SK-N-MC (cell line): ENCODE data around the gene TSPAN32.

Experiments used
- EZH2 ChIP-seq: fragments of 200-600 bp; sonication (generic); IDR thresholded peaks from one replicate; pipeline ENCODE4 v1.6.1; 2017; ENCODE audit warnings: antibody characterized with exemption
- FOXP2 ChIP-seq: optimal IDR thresholded peaks from 2 replicates; pipeline ENCODE3; 2011; ENCODE audit warnings: mild to moderate bottlenecking, moderate library complexity; ENCODE audit not compliant: insufficient read depth; ENCODE audit errors: extremely low read length, control extremely low read depth
- POLR2AphosphoS5 ChIP-seq: IDR thresholded peaks from 2 replicates; pipeline ENCODE4 v1.6.1; 2012; ENCODE audit warnings: mild to moderate bottlenecking, low read depth, low read length, borderline replicate concordance

- TF ChIP-seq EZH2 (no peak), POLR2AphosphoS5 (no peak), FOXP2 (no peak)
These were observed 38.0 kb upstream of the TSPAN32 start for GRCh38 chr11:2263724-2264360.
